Occipital lobe (tissue), 2 donors: ENCODE results near the gene LBX2. TPM values are rescaled to one million over a fixed set of nuclear protein-coding genes. Genes with fewer than 3 reads are reported as not detected.
"Not testable (repeated sequence)": the region's sequence is repeated elsewhere in the genome, so short reads cannot be mapped to it uniquely, and the experiment has no call there.

ENCODE experiments used
- DNase-seq: peaks from one replicate; lab custom pipeline; 2025; lab: John Stamatoyannopoulos, UW
- total RNA-seq: library from RNA; depleted of rRNA; stranded (reverse); fragments of >200 nt; gene quantifications from one replicate; pipeline ENCODE4 v1.2.3, GENCODE V29; 2014

The LBX2 gene
- total RNA-seq, 1 donor from 2014 or later, result not detected

- peak; percentile 92 for DNase-seq
Observed at GRCh38 chr2:74482801-74483674, 16.4 kb downstream of the LBX2 start, which contains the start of the genes CCDC142 and TTC31. CCDC142 (minus strand) TSS chr2:74482998; CDS start chr2:74482837, 161 bp downstream. TTC31 (plus strand) TSS chr2:74483081; CDS start chr2:74483096, 15 bp downstream.

- DNase-seq, result peak; percentile 81
Observed at GRCh38 chr2:74481961-74482800, 17.2 kb downstream of the LBX2 start.

- DNase-seq, result no peak
Observed at GRCh38 chr2:74481431-74481830, 18.0 kb downstream of the LBX2 start.

GRCh38 chr2:74474899-74475298 is 24.5 kb downstream of the LBX2 start:
- no peak for DNase-seq

- DNase-seq, result no peak
Observed at GRCh38 chr2:74474481-74474880, 24.9 kb downstream of the LBX2 start.

- DNase-seq, result no peak
Observed at GRCh38 chr2:74472945-74473258, 26.5 kb downstream of the LBX2 start.

GRCh38 chr2:74472086-74472944 is 27.1 kb downstream of the LBX2 start, which contains the start of gene MRPL53:
MRPL53 (minus strand) TSS chr2:74472680; CDS start chr2:74472660, 20 bp downstream.
- DNase-seq, result peak; percentile 91

GRCh38 chr2:74471332-74472065 is 27.9 kb downstream of the LBX2 start:
- DNase-seq, result no peak

GRCh38 chr2:74470742-74471141 is 28.7 kb downstream of the LBX2 start:
- not testable (repeated sequence) for DNase-seq

- no peak for DNase-seq
Observed at GRCh38 chr2:74464406-74464805, 35.0 kb downstream of the LBX2 start.

GRCh38 chr2:74462786-74463105 is 36.7 kb downstream of the LBX2 start:
- DNase-seq, result no peak

- no peak for DNase-seq
Observed at GRCh38 chr2:74462054-74462785, 37.2 kb downstream of the LBX2 start.

GRCh38 chr2:74461187-74462053 is 38.0 kb downstream of the LBX2 start:
- DNase-seq, result no peak

- DNase-seq, result not testable (repeated sequence)
Observed at GRCh38 chr2:74460187-74460586, 39.2 kb downstream of the LBX2 start.

- not testable (repeated sequence) for DNase-seq
Observed at GRCh38 chr2:74459503-74460118, 39.8 kb downstream of the LBX2 start.

- DNase-seq, result no peak
Observed at GRCh38 chr2:74458938-74459363, 40.5 kb downstream of the LBX2 start.

- DNase-seq, result peak; percentile 99
Observed at GRCh38 chr2:74458132-74458937, 41.1 kb downstream of the LBX2 start, which contains the start of gene WBP1. WBP1 (plus strand) TSS chr2:74458438; CDS start chr2:74458603, 165 bp downstream.
